ENCODE results near the gene LDAH. TPM values are rescaled to one million over a fixed set of nuclear protein-coding genes. Genes with fewer than 3 reads are reported as not detected.
A peak's percentile ranks its signal among the peaks of the same experiment; 100 is the strongest.

The LDAH gene
- total RNA-seq, 1 donor from 2014 or later = 5.4 TPM

DNA sequence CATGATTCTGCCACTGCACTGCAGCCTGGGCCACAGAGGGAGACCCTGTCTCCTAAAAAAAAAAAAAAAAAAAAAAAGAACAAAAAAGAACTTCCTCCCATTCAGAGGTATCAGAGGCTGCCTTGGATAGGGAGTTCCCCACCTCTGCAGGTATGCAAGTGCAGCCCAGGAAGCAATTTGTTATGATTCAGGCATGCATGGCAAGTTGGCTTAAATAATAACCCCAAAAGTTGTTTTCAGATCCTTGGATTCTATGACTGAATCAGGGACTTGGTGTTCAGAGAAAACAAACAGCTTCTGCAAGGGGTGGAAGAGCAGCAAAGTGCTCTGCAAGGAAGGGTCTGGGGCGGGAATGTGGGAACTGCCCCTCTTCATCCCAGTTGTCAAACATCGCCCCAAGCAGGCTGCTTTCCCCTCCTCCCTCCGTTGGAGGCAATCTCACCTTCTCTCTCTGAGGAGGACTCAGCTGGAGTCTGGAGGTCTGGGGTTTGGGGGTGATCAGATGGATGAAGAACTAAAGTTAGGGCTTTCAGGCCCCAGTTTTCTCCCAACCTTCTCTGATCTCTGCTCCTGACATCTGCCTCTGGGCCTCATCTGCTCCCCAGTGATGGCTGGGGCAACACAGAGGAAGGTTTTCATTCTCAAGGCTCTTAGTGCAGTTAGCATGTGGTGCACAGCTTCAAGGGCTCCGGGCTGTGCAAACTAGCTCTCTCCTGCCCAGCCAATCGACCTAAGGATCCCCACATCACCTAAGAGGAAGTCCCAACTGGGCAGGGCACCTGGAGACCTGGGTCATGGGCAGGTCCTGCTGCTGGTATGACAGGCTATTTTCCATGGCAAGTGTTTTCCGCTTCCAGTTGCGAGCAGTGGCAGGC is 159.5 kb downstream of the LDAH start:
- ATAC-seq (no peak), DNase-seq (no peak)
- intact Hi-C loops (cut with micrococcal nuclease) = loop anchor here (10.0 kb wide), 1 partner anchor 461 kb away; the partner anchor contains the start of gene TDRD15

- DNase-seq = no peak
Measured at GRCh38 chr2:20662308-20662937, 160.5 kb downstream of the LDAH start.

DNA sequence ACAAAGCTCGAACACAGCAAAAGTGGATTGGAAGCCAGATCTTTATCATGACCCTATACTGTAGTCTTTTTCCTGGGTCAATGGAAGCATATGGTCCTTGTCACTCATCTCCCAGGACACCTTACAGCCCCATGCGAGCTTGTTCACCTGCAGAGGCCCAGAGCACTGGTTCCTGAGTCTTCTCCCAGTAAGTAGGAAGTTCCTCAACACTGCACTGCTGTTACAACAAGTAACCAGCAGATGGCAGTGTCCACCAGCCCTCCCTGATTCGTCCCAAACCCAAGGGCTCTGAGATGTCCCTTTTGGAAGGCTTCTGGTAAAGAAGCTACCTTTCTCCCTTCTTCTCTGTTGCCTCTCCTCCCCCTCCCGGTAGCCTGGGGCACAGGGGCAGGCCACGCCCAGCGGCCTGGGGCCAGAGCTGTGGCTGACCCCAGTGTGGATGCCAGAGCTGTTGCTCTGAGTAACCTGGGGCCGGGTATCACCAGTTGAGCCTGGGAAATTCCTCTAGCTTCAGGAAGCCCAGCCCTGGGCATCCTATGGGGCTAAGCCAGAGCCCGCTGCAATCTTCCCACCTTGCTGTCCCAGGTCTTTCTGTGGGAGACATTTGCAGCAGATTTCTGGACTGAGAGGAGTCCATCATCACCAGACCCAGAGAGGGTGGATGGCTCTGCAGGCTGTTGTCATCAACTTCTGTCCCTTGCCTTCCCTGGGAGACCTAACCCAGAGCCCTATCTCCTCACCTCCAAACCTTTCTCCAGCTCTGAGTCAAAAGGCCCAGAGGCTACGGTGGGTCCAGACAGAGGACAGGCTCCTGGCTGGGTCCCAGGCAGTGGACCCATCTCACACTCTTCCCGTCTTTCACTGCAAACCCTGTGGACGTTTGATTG is 161.2 kb downstream of the LDAH start:
- intact Hi-C loops (cut with micrococcal nuclease) = loop anchor here (2.0 to 10.0 kb wide), 2 partner anchors 301 to 463 kb away; partner anchors contain the start of gene TDRD15
- DNase-seq = no peak

More at GRCh38 chr2:20662308-20662937, 160.5 kb downstream of the LDAH start:
- no peak for ATAC-seq
- intact Hi-C loops (cut with micrococcal nuclease) = loop anchor here (10.0 kb wide), 1 partner anchor 462 kb away; the partner anchor contains the start of gene TDRD15

GRCh38 chr2:20660506-20661420 is 162.1 kb downstream of the LDAH start:
- intact Hi-C loops (cut with micrococcal nuclease) = loop anchor here (2.0 to 10.0 kb wide), 2 partner anchors 302 to 464 kb away; partner anchors contain the start of gene TDRD15
- DNase-seq = no peak
- ATAC-seq = no peak

More for the DNA sequence above, 161.2 kb downstream of the LDAH start:
- ATAC-seq = peak; percentile 84

- DNase-seq = no peak
- no peak for ATAC-seq
- intact Hi-C loops (cut with micrococcal nuclease) = no loop called here
Measured at GRCh38 chr2:20657522-20658235, 165.2 kb downstream of the LDAH start.

- ATAC-seq (no peak), DNase-seq (no peak)
- intact Hi-C loops (cut with micrococcal nuclease) = no loop called here
Measured at GRCh38 chr2:20656561-20656960, 166.3 kb downstream of the LDAH start.

- DNase-seq (no peak), ATAC-seq (no peak)
- intact Hi-C loops (cut with micrococcal nuclease) = no loop called here
Measured at GRCh38 chr2:20654535-20654813, 168.4 kb downstream of the LDAH start.

GRCh38 chr2:20653695-20654534 is 169.0 kb downstream of the LDAH start:
- ATAC-seq = no peak
- no peak for DNase-seq
- intact Hi-C loops (cut with micrococcal nuclease) = no loop called here

DNA sequence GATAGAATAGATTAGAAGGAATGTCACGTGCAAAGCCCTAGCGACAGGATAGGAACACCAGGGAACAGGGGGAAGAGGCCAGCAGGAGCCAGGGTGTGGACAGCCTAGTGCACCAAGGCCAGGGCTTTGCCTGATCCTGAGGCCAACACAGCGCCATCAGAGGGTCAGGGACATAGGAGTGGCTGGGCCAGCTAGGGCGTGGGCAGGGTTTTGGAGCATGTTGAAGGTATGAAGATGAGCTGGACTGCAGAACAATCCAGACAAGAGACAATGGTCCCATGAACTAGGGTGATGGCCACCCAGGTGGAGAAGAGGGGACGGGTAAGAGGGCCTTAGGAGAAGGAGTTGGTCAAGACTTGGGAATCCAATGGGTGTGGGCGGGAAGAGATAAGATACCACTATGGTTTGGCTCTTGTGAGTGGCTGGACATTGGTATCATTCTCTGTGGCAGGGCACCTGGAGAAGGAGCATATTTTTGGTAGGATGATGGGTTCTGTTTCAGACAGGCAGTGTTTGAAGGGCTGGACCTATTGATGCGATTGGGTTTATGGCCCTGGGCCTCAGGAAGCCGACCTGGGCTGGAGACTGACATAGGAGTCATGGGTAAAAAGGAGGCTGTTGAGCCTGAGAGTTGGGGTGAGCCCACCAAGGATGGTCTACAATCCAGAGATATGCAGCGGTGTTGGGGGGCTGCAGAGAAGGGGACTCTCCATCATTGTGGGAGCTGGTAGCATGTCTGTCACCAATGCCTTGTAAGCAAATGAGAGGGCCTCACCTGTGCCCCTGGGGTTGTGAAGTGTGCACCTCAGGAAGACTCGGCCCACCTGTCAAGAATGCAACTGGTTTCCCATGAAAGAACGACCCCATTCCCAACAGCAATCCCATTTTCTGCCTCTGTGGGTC is 170.0 kb downstream of the LDAH start:
- intact Hi-C loops (cut with micrococcal nuclease) = no loop called here
- ATAC-seq = no peak
- no peak for DNase-seq

DNA sequence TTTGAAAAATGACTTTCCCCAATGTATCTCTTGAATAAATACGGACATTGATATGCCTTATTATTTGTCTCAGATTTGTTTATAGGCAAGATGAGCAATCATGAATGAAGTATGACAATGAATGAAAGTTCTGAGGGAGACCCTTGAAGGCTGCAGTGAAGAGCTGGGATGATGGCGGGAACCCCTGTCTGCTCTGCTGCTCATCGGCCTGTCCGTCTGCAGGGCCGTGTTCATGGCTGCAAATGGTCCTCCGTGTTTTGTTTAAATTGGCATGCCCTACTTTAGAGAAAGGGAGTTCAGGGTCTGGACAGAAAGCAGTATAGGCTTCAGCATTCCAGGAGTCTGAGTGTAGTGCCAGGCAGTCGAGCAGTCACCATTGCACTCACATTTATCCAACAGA is 170.8 kb downstream of the LDAH start:
- intact Hi-C loops (cut with micrococcal nuclease) = no loop called here
- DNase-seq (no peak), ATAC-seq (no peak)

DNA sequence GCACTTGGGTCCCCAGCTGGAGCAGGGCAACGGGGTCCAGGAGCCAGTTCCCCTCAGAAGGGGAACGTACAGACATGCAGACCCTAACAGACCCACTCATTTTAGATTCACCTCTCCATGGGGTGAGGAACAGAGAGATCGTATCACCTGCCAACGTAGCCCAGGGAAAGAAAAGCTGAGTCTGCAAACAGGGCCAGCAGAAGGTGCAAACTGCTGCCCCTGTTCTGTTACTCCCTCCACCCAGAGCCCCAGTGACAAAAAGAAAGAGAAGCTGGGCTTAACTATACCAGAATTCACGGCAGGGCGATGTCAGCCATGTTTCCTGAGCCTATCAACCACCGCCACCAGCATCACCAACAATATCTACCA is 171.2 kb downstream of the LDAH start:
- DNase-seq (peak; percentile 8), ATAC-seq (no peak)
- intact Hi-C loops (cut with micrococcal nuclease) = no loop called here

DNA sequence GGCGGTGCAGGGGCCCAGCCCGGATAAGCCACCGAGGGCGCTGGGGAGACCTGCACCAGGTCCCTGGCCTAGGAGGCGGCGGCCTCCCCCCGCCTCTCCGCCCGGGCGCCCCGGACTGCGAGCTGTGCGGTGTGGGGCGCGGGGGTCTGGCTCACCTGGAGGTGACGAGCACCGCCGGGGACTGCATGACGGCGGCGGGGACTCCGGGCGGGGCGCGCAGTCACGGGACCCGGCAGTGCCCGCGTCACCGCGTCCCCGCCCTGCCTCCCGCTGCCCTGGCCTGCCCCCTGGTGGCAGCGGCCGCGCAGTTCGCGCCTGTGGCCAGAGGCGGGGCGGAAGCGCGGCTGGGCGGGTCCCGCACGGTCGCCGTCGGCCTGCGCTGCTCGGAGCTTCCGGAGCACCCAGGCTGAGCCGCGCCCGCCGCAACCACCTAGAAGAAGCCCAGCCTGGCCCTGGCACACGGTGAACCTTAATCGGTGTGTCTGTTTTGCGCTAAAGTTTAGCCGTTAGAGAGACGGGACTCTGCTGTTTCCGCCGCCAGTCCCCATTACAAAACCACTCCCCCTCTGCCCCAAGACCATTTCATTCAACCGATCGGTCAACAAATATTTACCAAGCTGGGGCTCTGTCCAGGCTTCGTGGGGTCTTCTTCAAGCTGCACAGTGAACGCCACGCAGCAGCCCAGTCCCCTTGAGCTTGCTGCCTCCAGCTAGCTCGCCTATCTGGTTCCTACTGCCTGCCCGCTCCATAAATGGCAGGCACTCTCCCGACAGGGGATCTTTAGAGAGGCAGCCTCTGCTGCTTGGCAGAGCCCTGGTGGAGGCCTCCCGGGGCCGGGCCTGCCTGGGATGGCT is 171.8 kb downstream of the LDAH start, which contains the start of gene HS1BP3:
TSS of gene HS1BP3 (minus strand) at position 222 of the 854 bp plus-strand sequence. CDS start at position 187, 35 bp downstream.
- ATAC-seq (peak; percentile 95), DNase-seq (peak; percentile 94)
- intact Hi-C loops (cut with micrococcal nuclease) = no loop called here

DNA sequence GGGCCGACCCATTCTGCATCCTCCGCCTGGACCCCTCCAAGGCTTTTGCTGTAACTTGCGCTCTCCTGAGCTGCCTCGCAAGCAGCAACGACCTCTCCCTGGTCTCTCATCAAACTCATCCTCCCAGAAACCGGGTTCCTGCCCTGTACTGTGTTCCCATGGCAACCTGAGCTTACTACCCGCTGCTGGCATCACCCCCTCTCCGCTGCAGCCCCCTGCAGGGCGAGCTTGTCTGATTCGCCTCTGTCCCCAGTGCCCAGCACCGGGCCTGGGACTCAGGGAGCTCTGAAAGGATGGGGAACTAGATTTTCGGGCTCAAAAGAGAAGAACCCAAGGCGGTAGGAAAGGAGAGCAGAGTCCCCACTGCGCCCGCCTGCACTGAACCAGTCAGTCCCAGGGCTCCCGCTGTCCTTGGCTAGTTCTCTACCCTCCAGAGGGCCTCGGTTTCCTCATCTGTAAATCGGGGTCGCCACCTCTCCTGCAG is 172.5 kb downstream of the LDAH start:
- intact Hi-C loops (cut with micrococcal nuclease) = no loop called here
- ATAC-seq = peak; percentile 8
- peak; percentile 53 for DNase-seq

DNA sequence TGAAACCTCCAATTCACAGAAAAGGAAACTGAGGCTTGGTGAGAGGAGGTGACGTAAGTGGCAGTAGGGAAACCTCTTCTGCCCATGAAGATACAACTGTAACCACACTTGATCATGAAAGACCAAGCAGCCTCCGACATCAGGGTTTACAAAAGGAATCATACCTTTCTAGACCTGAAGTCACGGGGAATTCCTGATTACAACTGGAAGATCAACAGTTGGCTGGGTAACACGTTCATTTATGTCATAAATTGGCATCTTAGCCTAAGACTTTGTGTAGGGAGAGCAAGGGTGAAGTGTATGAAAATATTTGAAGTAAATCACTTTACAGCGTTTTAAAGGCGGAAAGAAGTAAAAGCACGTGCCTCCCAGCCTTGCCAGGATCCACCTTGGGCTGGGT is 172.9 kb downstream of the LDAH start:
- DNase-seq (no peak), ATAC-seq (no peak)
- intact Hi-C loops (cut with micrococcal nuclease) = no loop called here

- ATAC-seq = no peak
- intact Hi-C loops (cut with micrococcal nuclease) = no loop called here
- peak; percentile 41 for DNase-seq
Measured at GRCh38 chr2:20649576-20649975, 173.3 kb downstream of the LDAH start.
